WTC11 (cell line): ENCODE measurements around the gene NXPE3. TPM values are rescaled to one million over a fixed set of nuclear protein-coding genes. Genes with fewer than 3 reads are reported as not detected.

Experiments
- ATAC-seq: fragments of 200-7000 bp; cut with Tn5 transposase; 2 replicates; pipeline ENCODE4 v1.10.0; 2021; ENCODE audit warnings: mild to moderate bottlenecking, moderate library complexity
- CTCF ChIA-PET: fragments of 300-600 bp; sonication (Branson Sonifier 250); formaldehyde crosslinking; loops from one replicate; lab custom pipeline; 2021; ENCODE audit warnings: antibody characterized with exemption; lab: Charles Lee
- POLR2A ChIA-PET: fragments of 350-600 bp; sonication (Branson Sonifier 250); formaldehyde crosslinking; loops from one replicate; lab custom pipeline; 2021; ENCODE audit warnings: antibody characterized with exemption; lab: Charles Lee
- DNase-seq: peaks from one replicate; pipeline ENCODE4 v3.0.0; 2021; ENCODE audit warnings: low spot score
- H3K27ac Mint-ChIP-seq: 2 replicates; pipeline ENCODE4 v1.8.0; 2021; ENCODE audit warnings: mixed read lengths
- H3K27me3 Mint-ChIP-seq: 2 replicates; pipeline ENCODE4 v1.8.0; 2021; ENCODE audit warnings: low read depth, mild to moderate bottlenecking, moderate library complexity, mixed read lengths
- H3K36me3 Mint-ChIP-seq: 2 replicates; pipeline ENCODE4 v1.8.0; 2021; ENCODE audit warnings: mixed read lengths
- H3K4me1 Mint-ChIP-seq: 2 replicates; pipeline ENCODE4 v1.8.0; 2022; ENCODE audit warnings: mixed read lengths
- H3K4me3 Mint-ChIP-seq: 2 replicates; pipeline ENCODE4 v1.8.0; 2021; ENCODE audit warnings: mild to moderate bottlenecking, moderate library complexity, mixed read lengths
- H3K9me3 Mint-ChIP-seq: 2 replicates; pipeline ENCODE4 v1.8.0; 2021; ENCODE audit warnings: mixed read lengths
- AR ChIP-seq: fragments of 250-450 bp; sonication (Bioruptor Pico); IDR thresholded peaks from 2 replicates; pipeline ENCODE4 v1.9.0; 2021; ENCODE audit warnings: mild to moderate bottlenecking
- ATF6 ChIP-seq: sonication (generic); formaldehyde crosslinking; IDR thresholded peaks from 2 replicates; pipeline ENCODE4 v1.8.1; 2023; ENCODE audit warnings: mild to moderate bottlenecking, missing genetic modification reagents
- CTCF ChIP-seq: fragments of 200-600 bp; IDR thresholded peaks from 2 replicates; pipeline ENCODE4 v1.8.0; 2022; ENCODE audit warnings: antibody characterized with exemption
- ESRRA ChIP-seq: sonication (generic); formaldehyde crosslinking; IDR thresholded peaks from 2 replicates; pipeline ENCODE4 v1.8.1; 2022; ENCODE audit warnings: mild to moderate bottlenecking, missing genetic modification reagents, borderline replicate concordance
- GRHL2 ChIP-seq: fragments of 250-450 bp; sonication (Bioruptor Pico); IDR thresholded peaks from 2 replicates; pipeline ENCODE4 v1.8.0; 2022; ENCODE audit warnings: mild to moderate bottlenecking, moderate library complexity; ENCODE audit not compliant: insufficient replicate concordance, severe bottlenecking
- JUN ChIP-seq: sonication (generic); formaldehyde crosslinking; IDR thresholded peaks from 2 replicates; pipeline ENCODE4 v1.8.0; 2023; ENCODE audit warnings: mild to moderate bottlenecking, missing genetic modification reagents
- KAT7 ChIP-seq: sonication (generic); formaldehyde crosslinking; IDR thresholded peaks from 2 replicates; pipeline ENCODE4 v1.8.1; 2023; ENCODE audit warnings: missing genetic modification reagents, mild to moderate bottlenecking, borderline replicate concordance
- NR1H2 ChIP-seq: sonication (generic); formaldehyde crosslinking; IDR thresholded peaks from 2 replicates; pipeline ENCODE4 v1.9.0; 2021; ENCODE audit warnings: mild to moderate bottlenecking, moderate library complexity, missing genetic modification reagents
- PRDM15 ChIP-seq: sonication (generic); formaldehyde crosslinking; IDR thresholded peaks from 2 replicates; pipeline ENCODE4 v1.8.0; 2022; ENCODE audit warnings: missing genetic modification reagents
- RORB ChIP-seq: fragments of 250-450 bp; sonication (Bioruptor Pico); IDR thresholded peaks from 2 replicates; pipeline ENCODE4 v1.9.0; 2021; ENCODE audit warnings: mild to moderate bottlenecking
- SMAD3 ChIP-seq: sonication (generic); formaldehyde crosslinking; IDR thresholded peaks from 2 replicates; pipeline ENCODE4 v1.8.0; 2022; ENCODE audit warnings: missing genetic modification reagents, mild to moderate bottlenecking, borderline replicate concordance
- SP1 ChIP-seq: sonication (generic); formaldehyde crosslinking; conservative IDR thresholded peaks from 2 replicates; pipeline ENCODE4 v1.8.1; 2022; ENCODE audit warnings: missing genetic modification reagents
- TEAD1 ChIP-seq: sonication (generic); formaldehyde crosslinking; IDR thresholded peaks from 2 replicates; pipeline ENCODE4 v1.8.0; 2022; ENCODE audit warnings: mild to moderate bottlenecking, missing genetic modification reagents
- TEAD4 ChIP-seq: sonication (generic); formaldehyde crosslinking; IDR thresholded peaks from 2 replicates; pipeline ENCODE4 v1.8.0; 2022; ENCODE audit warnings: mild to moderate bottlenecking, missing genetic modification reagents
- ZNF281 ChIP-seq: sonication (generic); formaldehyde crosslinking; IDR thresholded peaks from 2 replicates; pipeline ENCODE4 v1.8.0; 2023; ENCODE audit warnings: mild to moderate bottlenecking, missing genetic modification reagents
- total RNA-seq: library from RNA; stranded (reverse); gene quantifications from 3 replicates; pipeline ENCODE4 v1.2.3, GENCODE V29; 2021

The NXPE3 gene
- total RNA-seq, 1 experiment from 2014 or later: 13.9 TPM

- POLR2A ChIA-PET: no interaction called here
- H3K4me1 Mint-ChIP-seq: no peaks in the 10 kb centered on the region
- H3K9me3 Mint-ChIP-seq: no peaks in the 10 kb centered on the region
- H3K4me3 Mint-ChIP-seq: no peak overlapping the region
- H3K27me3 Mint-ChIP-seq: no peaks in the 10 kb centered on the region
- DNase-seq: no peak
- H3K27ac Mint-ChIP-seq: no peak overlapping the region
- CTCF ChIA-PET: no interaction called here
- TF ChIP-seq PRDM15: no peak
- ATAC-seq: no peak
- H3K36me3 Mint-ChIP-seq: no peaks in the 10 kb centered on the region
These were observed 94.6 kb downstream of the NXPE3 start for GRCh38 chr3:101873619-101874018.

GRCh38 chr3:101876142-101876541, 97.1 kb downstream of the NXPE3 start:
- no peaks in the 10 kb centered on the region for H3K9me3 Mint-ChIP-seq
- H3K27me3 Mint-ChIP-seq: no peaks in the 10 kb centered on the region
- no peak for ATAC-seq
- no peak for DNase-seq
- ChIA-PET POLR2A (no interaction called here), CTCF (no interaction called here)
- H3K4me1 Mint-ChIP-seq: peaks cover 3% of the 10 kb centered on the region; the same call in 1 of the 2 replicates
- H3K27ac Mint-ChIP-seq: no peak overlapping the region
- TF ChIP-seq GRHL2 (CRISPR knock-in tag) (no peak), AR (CRISPR knock-in tag) (no peak), TEAD4 (no peak), KAT7 (CRISPR knock-in tag) (no peak), TEAD1 (CRISPR knock-in tag) (no peak), NR1H2 (CRISPR knock-in tag) (no peak), ESRRA (CRISPR knock-in tag) (no peak), CTCF (no peak), SP1 (CRISPR knock-in tag) (no peak), ATF6 (CRISPR knock-in tag) (no peak), SMAD3 (CRISPR knock-in tag) (no peak), RORB (no peak), ZNF281 (CRISPR knock-in tag) (no peak), JUN (CRISPR knock-in tag) (no peak)
- TF ChIP-seq, all 79 proteins: peak for 0
- no peak overlapping the region for H3K4me3 Mint-ChIP-seq
- no peaks in the 10 kb centered on the region for H3K36me3 Mint-ChIP-seq
